ENCODE measurements around the gene OSTC.

The OSTC gene

GRCh38 chr4:108650212-108651013, at the start of gene OSTC:
OSTC (plus strand) TSS chr4:108650599; CDS start chr4:108650656, 57 bp downstream.
- peak; percentile 96 for DNase-seq

GRCh38 chr4:108601106-108601505, 49.3 kb upstream of the OSTC start:
- no peak for DNase-seq

DNA sequence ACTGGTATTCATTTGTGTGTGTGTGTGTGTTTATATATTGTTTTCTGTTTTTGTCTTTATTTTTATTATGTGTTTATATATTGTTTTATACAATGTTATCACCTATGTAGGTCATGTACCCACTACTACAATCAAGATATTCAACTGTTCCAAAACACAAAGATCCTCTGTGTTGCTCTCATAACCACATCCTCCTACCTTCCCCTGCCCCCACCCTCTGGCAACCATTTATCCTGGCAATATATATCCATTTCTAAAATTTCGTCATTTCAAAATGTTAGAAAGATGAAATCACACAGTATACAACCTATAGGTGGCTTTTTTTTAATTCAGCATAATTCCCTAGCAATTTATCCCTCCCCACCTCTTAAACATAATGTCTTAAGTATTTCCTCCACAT, 48.9 kb upstream of the OSTC start:
- no peak for DNase-seq

DNA sequence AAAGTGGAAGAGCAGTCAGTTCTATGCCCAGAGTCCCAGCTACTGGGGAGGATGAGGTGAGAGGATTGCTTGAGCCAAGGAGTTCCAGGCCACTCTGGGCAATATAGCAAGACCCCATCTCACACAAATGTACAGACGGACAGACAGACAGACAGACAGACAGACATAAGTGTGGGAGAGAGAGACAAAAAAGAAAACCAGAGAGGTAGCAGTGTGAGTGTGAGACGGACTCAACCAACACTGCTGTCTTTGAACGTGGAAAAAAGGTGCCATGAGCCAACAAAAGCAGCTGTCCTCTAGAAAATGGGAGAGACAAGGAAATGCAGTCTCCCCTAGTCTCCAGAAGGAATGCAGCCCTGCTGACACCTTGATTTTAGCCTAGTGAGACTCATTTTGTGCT, 48.2 kb upstream of the OSTC start:
- no peak for DNase-seq

GRCh38 chr4:108607079-108607815, 43.2 kb upstream of the OSTC start:
- no peak for DNase-seq

- DNase-seq: peak; percentile 23
These were observed 39.0 kb upstream of the OSTC start for GRCh38 chr4:108611365-108611764.

- DNase-seq: no peak
These were observed 38.0 kb upstream of the OSTC start for GRCh38 chr4:108612365-108612764.

GRCh38 chr4:108619372-108620100, 30.9 kb upstream of the OSTC start:
- DNase-seq: no peak

DNA sequence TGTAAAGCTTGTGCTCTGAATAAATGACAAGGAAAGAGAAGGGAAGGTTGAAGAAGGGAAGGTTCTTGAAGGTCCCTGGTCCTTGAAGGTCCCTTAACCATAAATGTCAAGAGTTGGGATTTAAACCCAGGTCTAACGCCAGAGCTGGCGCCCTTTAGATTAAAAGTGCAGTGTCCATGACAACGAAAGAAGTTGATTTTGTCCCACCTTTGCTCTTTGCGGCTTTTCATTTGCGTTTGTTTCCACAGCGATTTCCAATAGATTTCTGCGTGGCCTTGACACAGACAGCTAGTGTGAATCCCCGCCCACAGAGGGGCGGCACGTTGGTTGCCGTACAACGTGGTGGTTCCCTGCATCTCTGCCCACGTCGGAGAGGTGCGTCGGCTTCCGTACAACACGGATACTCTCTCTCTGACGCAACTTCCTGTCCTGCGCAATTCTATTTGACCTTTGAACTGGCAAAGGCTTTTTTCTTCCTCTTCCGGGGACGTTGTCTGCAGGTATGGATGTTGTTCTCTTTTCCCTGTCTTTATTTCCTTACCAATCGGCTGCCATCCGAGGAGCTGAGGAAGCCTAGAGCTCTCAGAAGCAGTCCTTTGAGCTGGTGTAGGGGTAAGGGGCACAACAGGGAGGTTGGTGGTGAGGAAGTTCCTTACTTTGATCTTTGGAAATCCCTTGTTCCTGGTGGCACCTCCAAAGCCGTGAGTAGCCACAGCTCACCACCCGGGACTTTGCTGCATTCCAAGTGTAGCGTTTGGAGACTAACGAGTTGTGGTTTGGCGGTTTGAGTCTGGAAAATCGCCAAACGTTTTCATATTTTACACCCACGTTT, 30.1 kb upstream of the OSTC start, which contains the start of gene RPL34:
TSS of gene RPL34 (plus strand) at position 476 of the 832 bp plus-strand sequence. CDS start 1,384 bp downstream, outside the sequence.
- peak; percentile 97 for DNase-seq

GRCh38 chr4:108620933-108621905, 29.2 kb upstream of the OSTC start:
- DNase-seq: no peak

- no peak for DNase-seq
These were observed 28.4 kb upstream of the OSTC start for GRCh38 chr4:108622022-108622421.

DNA sequence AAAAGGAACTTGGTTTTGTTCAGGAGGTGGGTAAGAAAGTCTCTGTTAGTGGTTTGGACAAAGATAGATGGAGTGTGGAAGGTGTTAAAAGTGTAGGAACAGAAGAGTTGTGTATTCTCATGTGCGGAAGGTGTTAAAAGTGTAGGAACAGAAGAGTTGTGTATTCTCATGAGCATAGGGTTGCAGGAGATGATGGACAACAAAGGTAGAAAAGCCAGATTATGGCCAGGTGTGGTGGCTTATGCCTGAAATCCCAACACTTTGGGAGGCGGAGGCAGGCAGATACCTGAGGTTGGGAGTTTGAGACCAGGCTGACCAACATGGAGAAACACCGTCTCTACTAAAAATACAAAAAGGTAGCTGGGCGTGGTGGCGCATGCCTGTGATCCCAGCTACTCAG, 27.6 kb upstream of the OSTC start:
- no peak for DNase-seq

DNA sequence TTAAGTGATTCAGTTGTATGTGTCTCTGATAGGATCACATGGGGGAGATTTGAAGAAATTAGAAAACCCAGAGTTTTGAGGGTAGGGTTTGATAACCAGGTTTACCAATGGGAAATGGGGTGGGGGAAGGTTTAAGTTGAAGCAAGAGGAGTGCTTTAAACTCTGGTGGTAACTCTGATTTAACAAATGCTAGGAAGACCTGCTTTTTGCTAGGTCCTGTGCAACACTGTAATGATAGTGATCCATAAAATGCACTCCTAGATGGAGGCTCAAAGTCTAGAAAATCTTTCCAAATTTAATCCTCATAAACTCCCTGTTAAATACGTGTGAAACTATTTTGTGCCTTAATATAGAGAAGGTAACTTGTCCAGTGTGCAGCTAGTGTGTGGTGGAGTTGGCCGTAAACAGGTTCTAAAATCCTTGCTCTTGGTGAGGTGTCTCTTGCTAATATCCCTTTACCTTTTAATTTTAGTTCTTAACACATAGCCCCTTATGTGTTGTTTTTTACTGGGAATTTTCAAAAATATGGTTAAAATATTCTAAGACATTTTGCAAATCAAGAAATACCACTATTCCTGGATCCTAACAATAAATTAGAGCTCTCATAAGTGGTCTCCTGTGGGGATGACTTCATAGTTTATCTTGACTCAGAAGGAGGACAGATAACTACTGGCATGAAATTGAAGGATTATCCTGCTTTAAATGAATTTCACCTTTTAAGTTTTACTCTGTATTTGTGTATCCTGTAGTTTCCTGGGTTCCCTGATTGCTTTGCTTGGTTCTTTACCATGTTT, 25.9 kb upstream of the OSTC start:
- no peak for DNase-seq

DNA sequence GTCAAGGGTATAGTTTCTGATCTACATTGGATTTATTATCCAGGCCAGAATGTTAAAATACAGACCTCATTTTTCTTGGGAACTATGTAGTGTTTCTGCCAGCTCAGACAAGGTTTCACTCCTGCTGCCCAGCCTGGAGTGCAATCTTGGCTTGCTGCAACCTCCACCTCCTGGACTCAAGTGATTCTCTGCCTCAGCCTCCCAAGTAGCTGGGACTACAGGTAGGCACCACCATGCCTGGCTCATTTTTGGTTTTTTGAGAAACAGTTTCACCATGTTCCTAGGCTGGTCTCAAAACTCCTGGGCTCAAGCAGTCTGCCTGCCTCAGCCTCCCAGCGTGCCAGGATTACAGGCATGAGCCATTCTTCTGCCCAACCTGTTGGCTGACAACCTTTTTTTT, 24.3 kb upstream of the OSTC start:
- no peak for DNase-seq

DNA sequence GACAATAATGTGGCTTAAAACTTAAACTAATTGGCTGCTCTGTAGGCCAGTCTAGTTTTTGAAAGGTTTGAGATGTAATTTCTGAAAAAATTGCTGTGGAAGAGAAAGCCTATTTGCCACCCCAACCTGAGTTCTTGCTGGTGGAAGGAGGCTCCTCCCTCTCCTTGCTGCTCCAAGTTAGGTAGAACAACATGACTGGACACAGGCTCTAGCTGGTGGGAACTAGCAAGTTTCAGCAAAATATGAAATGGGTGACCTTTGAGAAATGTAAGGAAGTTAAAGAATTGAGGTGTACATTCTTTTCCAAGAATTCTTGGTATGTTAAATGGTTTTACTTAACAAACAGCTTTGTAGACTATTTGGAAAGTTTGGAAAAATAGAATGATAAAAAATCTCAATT, 22.0 kb upstream of the OSTC start:
- peak; percentile 31 for DNase-seq

- DNase-seq: peak; percentile 22
These were observed 15.2 kb upstream of the OSTC start for GRCh38 chr4:108635070-108635655.

DNA sequence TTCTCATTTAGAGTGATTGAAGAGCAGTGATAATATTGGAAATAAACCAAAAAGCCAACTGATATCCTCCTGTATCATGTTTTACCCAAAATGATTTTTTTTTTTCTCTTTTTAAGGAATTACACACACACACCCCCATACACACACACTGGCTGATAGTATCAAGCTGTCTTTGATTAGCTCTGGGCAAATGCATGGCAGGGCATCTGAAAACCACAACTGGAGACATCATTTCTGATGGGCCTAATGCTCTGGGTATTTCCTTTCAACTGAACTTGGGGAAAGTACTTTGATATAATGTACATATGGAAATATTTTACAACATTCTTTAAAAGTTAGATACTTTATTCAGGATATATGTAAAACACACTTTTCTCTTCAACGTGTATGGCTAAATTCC, 14.2 kb upstream of the OSTC start:
- peak; percentile 30 for DNase-seq

DNA sequence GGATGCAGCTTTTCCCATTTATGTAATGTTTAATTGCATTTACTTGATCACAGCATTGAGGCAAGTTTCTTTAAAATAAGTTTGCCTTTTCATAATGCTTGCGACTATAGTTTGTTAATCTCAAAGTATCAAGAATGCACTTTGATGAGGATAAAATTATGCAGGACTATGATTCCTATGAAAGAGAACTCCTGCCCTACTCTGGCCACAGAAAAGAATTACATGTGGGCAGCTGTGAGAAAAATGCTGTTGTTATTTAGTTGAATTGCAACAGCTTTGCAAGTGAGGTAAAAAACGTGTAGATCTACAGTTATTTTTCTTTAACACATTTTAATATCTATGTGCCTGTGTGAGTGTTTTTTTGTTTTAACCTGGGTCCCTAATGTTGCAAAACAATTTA, 12.5 kb upstream of the OSTC start:
- no peak for DNase-seq

DNA sequence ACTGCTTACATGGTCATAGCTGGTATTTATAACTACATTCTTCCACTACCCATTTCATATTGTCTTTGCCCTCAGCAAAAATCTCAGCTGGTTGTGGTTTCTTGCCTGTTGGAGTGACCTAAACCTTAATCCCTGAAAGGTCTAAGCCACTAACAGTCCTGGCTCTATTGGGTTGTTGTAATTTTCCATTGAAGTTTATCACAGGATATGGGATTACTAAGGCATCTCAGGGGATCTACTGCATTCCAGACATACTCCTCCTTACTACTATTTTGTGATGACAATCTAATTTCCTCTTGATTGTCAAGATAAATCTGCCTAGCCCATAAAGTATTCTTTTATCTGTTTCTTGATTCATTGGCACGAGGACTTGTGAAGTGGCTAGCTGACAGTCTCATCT, 6.2 kb upstream of the OSTC start:
- peak; percentile 85 for DNase-seq

GRCh38 chr4:108646706-108647105, 3.7 kb upstream of the OSTC start:
- DNase-seq: no peak

All from EL (cell line).